Loucy (cell line): ENCODE data around the gene TBX20.

Experiments
- EZH2phosphoT487 ChIP-seq: fragments of 200-600 bp; IDR thresholded peaks from 2 replicates; pipeline ENCODE4 v1.6.1; 2018; ENCODE audit warnings: antibody characterized with exemption, mild to moderate bottlenecking, moderate library complexity, borderline replicate concordance
- TF ChIP-seq, protein P1 (sequence below): fragments of 200-600 bp; sonication (generic); conservative IDR thresholded peaks from 2 replicates; pipeline ENCODE4 v1.5.1; 2014; ENCODE audit warnings: mild to moderate bottlenecking, antibody characterized with exemption, low read length

DNA sequence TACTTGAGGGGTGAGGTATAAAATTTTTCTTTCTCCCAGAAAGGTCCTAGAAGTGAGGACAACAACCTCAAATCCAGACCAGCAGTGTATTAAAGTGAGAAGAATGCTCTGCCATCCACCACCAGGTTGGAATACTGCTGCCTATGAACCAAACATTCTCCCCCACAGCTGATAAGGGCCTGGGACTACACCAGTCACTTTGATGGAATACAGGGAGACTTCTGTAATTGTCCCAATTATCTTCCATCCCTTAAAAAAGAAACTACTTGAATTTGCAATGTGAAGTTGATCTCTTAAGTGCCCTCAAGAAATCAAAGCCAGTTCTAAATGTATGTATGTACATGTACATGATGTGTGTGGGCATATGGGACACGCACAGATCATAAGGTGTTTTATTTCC is 3.0 kb downstream of the TBX20 start:
- TF ChIP-seq, protein P1, sequence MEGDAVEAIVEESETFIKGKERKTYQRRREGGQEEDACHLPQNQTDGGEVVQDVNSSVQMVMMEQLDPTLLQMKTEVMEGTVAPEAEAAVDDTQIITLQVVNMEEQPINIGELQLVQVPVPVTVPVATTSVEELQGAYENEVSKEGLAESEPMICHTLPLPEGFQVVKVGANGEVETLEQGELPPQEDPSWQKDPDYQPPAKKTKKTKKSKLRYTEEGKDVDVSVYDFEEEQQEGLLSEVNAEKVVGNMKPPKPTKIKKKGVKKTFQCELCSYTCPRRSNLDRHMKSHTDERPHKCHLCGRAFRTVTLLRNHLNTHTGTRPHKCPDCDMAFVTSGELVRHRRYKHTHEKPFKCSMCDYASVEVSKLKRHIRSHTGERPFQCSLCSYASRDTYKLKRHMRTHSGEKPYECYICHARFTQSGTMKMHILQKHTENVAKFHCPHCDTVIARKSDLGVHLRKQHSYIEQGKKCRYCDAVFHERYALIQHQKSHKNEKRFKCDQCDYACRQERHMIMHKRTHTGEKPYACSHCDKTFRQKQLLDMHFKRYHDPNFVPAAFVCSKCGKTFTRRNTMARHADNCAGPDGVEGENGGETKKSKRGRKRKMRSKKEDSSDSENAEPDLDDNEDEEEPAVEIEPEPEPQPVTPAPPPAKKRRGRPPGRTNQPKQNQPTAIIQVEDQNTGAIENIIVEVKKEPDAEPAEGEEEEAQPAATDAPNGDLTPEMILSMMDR, result no peak
- no peak for TF ChIP-seq EZH2phosphoT487
